ENCODE results near the gene ARHGAP24. TPM values are rescaled to one million over a fixed set of nuclear protein-coding genes. Genes with fewer than 3 reads are reported as not detected.

ARHGAP24 gene
- total RNA-seq, 4 donors from 2014 or later, result 12.1 to 60.8 (median 18.9) TPM

DNA sequence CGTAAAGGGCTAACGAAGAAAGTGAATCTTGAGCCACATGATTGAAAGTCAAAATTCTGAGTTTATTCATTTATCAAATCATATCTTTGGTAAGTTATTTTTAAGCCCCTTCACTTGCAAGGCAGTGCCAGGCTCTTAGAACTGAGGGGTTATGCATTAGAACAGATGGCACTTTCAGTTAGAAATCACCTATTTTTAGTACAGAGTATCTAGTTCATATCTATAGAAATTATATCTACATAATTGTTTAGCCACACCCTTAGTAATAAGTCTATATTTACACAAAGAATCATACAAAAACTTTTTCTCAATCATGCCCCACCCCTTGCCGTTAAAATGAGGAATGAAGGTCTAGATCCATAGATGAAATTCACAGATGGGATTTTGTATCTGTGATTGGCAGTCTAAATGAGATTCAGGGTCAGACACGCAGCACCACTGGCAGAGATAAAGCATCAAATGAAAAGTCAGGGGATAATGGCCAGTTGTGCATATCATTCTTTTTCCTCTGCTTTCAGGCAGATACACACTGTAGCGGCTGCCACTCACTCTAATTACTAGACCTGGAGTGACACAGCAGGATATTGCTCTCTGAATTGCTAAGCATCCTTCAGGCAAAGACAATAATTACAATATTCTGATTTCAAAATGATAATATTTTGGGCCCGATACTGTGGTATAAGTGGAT, 444.4 kb downstream of the ARHGAP24 start:
- Histone ChIP-seq H3K36me3 (no peaks in the 10 kb centered on the region), H3K4me1 (no peaks in the 10 kb centered on the region), H3K27me3 (no peaks in the 10 kb centered on the region), H3K9me3 (no peaks in the 10 kb centered on the region), H3K4me3 (no peak overlapping the region), H3K27ac (no peak overlapping the region)
- intact Hi-C loops (cut with DNase I; ENCODE audit: low total_unique reads), result no loop called here
- DNase-seq, result no peak
- TF ChIP-seq POLR2A (IDR thresholded peaks at IDR 0.05) (no peak), CTCF (IDR thresholded peaks at IDR 0.05) (no peak)

DNA sequence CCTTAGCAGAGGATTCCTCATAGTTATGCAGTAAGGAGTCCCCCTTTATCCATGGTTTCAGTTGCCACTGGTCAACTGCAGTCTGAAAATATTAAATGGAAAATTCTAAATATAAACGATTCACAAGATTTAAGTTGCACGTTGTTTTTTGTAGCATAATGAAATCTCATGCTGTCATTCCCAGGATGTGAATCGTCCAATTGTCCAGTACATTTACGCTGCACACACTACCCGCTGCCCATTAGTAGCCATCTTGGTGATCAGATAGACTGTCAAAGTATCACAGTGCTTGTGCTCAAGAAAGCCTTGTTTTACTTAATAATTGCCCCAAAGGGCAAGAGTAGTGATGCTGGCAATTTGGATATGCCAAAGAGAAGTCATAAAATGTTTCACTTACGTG, 450.1 kb downstream of the ARHGAP24 start:
- TF ChIP-seq CTCF (IDR thresholded peaks at IDR 0.05) (no peak), POLR2A (IDR thresholded peaks at IDR 0.05) (no peak)
- Histone ChIP-seq H3K36me3 (no peaks in the 10 kb centered on the region), H3K9me3 (no peaks in the 10 kb centered on the region), H3K27ac (no peak overlapping the region), H3K27me3 (no peaks in the 10 kb centered on the region), H3K4me3 (no peak overlapping the region), H3K4me1 (no peaks in the 10 kb centered on the region)
- no peak for DNase-seq
- intact Hi-C loops (cut with DNase I; ENCODE audit: low total_unique reads), result no loop called here

DNA sequence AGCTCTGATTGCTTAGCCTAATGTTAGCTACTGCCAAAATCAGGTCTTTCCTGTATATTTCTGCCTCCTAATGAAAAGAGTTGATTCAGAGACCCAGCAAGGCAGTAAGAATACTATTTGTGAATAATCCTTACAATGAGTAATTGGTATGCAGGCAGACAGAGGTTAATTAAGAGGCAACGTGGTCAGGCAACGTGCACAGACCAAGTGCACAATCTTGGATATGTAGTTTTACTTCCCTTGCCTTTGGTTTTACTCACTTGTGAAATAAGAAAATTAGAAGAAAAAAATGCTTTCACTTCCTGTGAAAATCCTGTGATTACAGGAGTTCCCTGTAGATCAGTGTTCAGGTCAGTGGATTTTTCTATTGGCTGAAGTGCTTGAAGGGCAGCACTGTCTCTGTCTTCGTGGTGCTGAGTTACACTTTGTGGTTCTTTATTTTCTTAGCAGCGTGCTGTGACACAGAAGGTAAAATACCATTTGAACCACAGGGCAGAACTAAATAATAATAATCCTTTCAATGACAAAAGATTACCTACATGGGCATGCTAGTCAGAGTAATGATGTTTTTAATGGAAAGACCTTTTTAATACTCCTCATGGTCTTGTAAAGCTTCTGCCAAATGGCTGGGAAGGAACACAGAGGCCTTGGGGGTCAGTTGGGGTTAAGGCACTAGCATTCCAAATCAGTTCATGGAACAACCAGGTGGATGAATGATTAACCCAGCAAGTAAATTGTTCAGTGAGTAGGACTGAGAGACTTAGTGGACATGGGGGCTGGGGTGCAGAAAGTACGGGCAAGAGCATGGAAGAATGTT, 454.0 kb downstream of the ARHGAP24 start:
- TF ChIP-seq CTCF (IDR thresholded peaks at IDR 0.05) (no peak), POLR2A (IDR thresholded peaks at IDR 0.05) (no peak)
- H3K27me3 ChIP-seq, result no peaks in the 10 kb centered on the region
- H3K4me1 ChIP-seq, result no peaks in the 10 kb centered on the region
- intact Hi-C loops (cut with DNase I; ENCODE audit: low total_unique reads), result no loop called here
- DNase-seq, result no peak
- H3K9me3 ChIP-seq, result no peaks in the 10 kb centered on the region
- no peak overlapping the region for H3K27ac ChIP-seq
- H3K36me3 ChIP-seq, result no peaks in the 10 kb centered on the region
- no peak overlapping the region for H3K4me3 ChIP-seq

- intact Hi-C loops (cut with DNase I; ENCODE audit: low total_unique reads), result no loop called here
- H3K36me3 ChIP-seq, result no peaks in the 10 kb centered on the region
- H3K4me3 ChIP-seq, result no peak overlapping the region
- DNase-seq, result no peak
- H3K4me1 ChIP-seq, result no peaks in the 10 kb centered on the region
- no peak overlapping the region for H3K27ac ChIP-seq
- H3K27me3 ChIP-seq, result no peaks in the 10 kb centered on the region
- no peak for TF ChIP-seq CTCF (IDR thresholded peaks at IDR 0.05)
- H3K9me3 ChIP-seq, result no peaks in the 10 kb centered on the region
Observed at GRCh38 chr4:85929961-85930665, 455.2 kb downstream of the ARHGAP24 start.
